HuH-7.5 (cell line): ENCODE data around the gene DUS3L.
A peak's percentile ranks its signal among the peaks of the same experiment; 100 is the strongest.

ENCODE experiments used
- DNase-seq: peaks from one replicate; pipeline ENCODE4 v3.0.0; 2011; ENCODE audit warnings: low spot score

The DUS3L gene, protein sequence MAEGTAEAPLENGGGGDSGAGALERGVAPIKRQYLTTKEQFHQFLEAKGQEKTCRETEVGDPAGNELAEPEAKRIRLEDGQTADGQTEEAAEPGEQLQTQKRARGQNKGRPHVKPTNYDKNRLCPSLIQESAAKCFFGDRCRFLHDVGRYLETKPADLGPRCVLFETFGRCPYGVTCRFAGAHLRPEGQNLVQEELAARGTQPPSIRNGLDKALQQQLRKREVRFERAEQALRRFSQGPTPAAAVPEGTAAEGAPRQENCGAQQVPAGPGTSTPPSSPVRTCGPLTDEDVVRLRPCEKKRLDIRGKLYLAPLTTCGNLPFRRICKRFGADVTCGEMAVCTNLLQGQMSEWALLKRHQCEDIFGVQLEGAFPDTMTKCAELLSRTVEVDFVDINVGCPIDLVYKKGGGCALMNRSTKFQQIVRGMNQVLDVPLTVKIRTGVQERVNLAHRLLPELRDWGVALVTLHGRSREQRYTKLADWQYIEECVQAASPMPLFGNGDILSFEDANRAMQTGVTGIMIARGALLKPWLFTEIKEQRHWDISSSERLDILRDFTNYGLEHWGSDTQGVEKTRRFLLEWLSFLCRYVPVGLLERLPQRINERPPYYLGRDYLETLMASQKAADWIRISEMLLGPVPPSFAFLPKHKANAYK

DNA sequence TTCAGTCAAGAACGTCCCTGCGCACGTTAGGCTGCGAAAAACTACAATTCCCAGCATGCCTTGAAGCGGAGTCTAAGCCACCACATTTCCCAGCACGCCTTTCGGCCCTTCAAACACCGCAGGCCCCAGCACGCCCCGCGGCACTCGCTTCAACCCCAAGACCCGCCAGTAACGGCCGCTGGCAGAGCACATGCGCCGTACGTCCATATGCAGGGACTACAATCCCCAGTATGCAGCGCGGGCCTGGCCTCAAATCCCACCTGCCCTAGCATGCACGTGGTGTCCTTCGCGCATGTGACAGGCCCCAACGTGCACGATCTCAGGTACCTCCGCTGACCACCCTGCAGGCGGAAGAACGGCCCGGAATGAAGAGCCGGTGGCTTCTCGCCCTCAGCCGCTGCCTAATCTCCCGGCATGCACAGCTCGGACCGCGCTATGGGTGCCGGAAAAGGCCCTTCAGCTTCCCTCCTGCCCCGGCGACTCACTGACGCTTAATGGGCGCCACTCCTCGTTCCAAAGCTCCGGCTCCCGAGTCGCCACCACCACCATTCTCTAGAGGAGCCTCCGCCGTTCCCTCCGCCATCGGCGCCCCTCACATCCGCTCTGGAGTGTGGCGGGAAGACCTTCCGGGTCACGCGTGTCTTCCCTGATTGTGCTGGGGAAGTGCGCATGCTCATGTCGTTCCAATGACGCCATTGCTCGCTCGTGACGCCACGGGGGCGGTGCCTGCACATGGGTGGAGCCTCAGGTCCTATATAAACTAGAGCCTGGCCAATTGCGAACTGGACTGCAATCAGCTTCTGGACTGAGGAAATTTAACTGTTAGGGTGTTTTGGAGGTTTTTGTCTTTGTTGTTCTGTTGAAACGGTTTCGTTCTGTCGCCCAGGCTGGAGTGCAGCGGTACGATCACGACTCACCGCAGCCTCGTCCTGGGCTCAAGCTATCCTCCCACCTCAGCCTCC, at the start of gene DUS3L:
Gene DUS3L (minus strand): TSS at position 605 of the 962 bp plus-strand sequence. CDS start 22 bp downstream, at position 583.
- DNase-seq = peak; percentile 100

DNA sequence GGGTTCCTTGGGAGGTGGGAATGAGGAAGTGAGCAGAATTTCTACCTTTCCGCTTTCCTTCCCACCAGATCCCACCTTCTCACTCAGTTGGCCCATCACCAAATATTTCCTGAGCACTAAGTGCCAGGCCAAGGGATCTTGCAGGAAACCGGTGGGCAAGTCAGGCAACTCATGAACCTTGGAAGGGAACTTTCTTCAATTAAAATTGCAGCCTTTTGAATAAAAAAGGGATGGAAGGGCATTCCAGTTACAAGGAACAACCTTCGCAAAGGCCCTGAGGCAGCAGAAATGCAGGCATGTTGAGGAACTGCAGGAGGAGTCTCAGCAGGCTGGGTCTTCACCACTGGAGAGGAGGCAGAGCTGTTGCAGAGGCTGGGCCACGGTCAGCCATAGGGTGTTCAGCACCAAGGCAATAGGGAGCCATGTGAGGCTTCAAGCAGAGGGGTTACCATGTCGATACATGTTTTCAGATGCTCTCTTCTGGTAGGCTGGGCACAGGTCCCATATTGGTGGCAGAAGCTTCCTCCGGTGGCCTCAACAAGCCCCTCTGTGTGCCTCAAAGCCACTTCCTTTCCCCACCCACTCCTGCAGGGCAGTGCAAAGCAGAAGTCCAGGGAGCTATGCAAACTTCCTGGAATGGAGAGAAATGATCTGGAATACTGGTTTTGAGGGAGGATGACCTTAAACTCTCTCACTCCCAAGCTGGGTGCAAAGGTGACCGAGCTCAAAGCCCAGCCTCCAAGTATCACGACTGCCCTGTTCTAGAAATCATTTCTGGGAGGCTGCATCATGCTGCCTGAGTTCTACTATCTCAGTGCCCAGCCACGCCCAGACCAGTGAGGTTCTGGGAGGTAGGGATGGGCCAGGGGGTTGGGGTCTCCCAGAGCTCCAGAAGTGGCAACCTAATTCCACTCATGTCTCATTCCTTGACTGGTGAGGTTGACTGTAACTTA, 48.4 kb upstream of the DUS3L start, which contains the start of gene FUT6:
Gene FUT6 (minus strand): TSS at position 638 of the 953 bp plus-strand sequence. CDS start 7,135 bp downstream, outside the sequence.
- DNase-seq = no peak

DNA sequence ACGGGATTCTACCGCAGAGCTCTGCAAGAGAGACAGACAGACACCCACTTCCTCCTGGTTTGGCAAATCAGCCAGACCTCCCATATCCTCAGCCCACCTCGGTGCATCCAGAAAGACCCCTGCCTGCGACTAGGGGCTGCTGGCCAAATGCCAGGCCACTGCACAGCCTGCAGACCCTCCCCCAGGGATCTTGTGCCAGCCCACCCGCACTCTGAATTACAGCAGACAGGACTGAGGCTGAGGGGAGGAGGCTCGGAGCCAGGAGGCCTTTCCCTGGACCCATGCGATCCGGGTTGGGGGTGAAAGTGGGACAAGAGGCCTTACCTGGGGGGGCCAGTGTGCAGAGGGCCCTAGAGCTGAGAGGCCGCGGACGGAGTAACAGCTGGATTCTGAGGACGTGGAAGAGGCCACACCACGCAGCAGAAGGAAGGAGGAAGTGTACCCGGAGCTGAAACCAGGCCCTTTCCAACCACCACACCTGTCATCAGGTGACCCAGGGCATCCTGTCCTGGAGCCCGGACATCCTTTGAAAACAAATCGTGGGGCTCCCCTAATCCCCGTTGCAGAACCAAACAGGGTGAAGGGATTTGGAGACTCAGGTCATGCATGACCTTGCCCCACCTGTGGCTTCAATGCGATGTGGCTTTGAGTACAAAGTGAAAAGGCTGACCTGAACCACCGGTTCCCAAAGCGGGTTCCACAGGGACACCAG, 47.5 kb upstream of the DUS3L start:
- no peak for DNase-seq

DNA sequence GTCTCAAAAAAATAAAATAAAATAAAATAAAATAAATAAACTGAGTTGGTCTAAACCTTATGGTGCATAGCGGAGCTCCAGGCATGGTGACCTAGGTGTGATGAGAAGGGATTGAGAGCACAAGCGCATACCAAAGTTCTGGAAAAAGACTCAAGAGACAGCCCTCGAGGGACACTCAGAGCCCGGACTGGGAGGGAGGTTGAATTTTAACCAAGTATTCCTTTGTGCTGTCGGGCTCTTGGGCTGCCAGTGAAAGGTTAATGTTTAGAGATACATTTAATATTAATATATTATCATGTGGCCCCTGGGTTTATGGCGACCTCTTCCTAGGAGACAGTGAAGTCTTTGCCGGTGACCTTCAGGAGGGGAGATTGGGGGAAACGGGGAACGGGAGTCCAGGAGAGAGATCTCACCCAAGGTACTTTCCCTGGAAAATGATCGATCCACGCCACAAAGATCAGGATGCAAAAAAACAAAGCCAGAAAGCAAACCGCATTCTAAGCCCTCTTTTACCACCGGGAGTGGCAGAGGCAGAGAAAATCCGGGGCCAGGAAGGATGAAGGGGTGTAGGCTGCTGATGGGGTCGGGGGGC, 46.9 kb upstream of the DUS3L start:
- peak; percentile 47 for DNase-seq

DNA sequence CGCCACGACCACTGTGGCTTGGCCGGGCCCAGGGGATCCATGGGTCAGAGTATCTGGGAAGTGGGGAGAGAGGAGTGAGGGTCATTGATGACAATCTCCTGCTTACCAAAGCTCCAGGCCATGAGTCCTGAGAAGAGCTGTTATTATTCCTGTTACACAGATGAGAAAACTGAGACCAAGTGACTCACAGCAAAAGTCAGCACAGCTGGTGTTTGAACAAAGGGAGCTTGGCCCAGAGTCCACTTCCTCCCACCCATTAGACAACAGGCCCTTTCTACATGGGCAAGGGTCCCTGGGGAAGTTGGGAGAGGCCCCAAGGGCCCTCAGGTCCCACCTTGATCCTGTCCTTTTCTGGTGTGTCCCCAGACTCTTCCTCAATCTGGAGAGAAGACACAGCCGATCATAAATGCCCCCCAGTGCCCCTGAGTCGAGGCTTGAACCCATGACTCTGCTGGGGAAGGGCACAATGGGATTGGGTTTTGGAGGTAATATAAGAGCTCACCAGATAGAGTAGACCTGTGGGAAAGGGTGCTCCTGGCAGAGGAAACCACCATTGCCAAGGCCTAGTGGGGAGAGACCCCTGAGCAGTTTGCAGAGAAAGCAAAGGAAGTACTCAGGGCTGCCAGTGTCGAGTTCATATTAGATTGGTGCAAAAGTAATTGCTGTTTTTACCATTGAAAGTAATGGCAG, 41.7 kb upstream of the DUS3L start:
- DNase-seq = no peak

DNA sequence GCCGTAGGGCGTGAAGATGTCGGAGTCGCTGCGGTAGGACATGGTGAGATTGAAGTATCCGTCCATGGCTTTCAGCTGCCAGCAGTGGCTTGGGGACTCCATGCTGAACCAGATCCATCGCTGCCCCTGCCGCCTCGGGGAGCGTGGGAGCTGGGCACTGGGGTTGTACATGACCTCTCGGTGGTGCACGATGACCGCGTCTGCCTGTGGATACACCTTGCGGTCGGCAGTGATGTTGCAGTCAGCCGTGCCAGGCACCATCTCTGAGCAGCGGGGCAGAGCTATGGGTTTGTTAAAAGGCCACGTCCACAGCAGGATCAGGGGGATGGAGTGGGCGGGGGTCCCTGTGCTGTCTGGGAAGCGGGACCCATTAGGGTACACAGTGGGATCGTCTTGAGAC, 41.1 kb upstream of the DUS3L start:
- no peak for DNase-seq

DNA sequence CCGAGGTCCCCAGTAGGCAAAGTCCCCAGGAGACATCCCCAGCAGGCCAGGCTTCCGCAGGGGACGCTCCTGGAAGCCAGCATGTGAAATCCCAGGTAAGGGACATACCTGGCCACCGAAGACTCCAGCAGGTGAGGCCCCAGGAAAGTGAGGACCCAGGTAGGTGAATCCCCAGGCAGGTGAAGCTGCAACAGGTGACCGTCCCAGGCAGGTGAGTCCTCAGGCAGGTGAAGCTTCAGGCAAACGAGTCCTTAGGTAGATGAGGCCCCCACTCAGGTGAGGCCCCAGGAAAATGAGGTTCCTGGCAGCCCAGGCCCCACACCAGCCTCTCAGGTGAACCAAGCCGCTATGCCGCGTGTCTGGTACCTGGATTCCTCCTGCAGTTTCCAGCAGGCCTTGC, 40.2 kb upstream of the DUS3L start:
- no peak for DNase-seq

DNA sequence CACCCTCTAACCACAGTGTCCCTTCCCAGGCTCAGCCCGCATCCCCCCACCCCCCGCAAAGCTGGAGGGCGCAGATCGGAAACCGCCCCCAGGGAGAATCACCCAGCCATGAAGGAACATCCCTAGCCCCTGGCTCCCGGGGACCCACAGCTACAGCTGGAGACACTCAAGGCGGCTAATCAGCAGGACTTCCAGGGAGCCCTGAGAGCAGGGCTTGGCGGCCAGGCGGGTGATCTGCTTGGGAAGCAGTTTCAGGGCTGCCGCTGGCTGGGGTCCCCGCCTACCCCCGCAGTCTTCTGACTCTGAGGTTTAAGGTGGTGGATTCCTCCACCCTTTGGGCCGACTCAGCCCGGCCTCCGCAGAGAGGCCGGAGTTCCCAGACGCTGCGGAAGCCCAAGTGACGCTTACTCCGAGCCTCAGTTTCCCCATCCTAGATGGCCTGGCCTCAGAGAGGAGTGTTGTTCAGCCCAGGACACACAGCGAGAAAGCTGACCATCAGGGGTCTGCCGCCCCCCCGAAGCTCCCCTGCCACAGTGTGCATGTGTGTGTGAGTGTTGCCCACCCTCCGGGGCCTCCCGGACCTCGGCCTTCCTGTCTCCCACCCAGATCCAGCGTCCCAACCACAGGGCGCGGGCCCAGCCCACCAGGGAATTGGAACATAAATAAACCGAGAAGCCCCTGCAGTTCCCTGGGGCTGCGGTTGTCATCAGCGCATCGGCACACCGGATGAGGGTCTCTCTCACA, 38.8 kb upstream of the DUS3L start:
- DNase-seq = no peak

DNA sequence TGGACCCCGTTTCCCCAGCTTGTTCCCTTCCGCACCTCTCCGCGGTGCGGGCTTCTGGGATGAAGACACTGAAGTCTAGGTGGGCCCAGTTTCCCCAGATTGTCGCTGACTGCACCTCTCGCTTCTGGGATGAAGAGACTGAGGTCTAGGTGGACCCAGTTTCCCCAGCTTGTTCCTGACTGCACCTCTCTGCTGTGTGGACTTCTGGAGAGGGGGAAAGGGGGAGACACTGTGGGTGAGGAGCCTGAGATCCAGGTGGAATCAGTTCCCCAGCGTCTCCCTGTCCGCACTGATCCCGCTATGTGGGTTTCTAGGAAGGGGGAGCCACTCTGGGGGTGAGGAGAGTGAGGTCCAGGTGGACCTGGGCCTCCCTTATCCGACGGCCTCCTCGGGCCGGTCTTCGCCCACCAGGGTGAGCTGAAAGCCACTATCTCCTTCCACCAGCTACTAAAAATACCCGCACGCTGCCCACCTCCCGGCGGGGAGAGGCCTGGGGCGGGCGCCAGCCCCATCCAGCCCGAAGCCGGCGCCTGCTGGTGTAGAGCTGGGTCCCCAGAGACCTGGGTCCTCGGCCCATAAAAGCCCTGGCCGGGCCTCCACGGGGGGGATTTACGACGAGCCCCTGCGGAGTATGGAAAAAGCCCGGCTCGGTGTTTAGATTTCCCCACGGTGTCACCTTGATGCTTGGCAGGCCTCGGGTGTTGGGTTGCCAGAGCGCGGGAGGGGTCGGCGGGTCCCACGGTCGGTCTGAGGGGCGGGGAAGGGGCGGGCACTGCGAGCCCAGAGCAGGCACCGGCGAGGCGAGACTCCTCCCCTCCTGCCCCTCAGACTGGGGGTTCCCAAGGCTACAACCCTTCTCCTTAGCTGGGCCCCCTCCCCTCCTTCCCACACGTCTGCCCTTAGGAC, 38.0 kb upstream of the DUS3L start:
- DNase-seq = no peak

DNA sequence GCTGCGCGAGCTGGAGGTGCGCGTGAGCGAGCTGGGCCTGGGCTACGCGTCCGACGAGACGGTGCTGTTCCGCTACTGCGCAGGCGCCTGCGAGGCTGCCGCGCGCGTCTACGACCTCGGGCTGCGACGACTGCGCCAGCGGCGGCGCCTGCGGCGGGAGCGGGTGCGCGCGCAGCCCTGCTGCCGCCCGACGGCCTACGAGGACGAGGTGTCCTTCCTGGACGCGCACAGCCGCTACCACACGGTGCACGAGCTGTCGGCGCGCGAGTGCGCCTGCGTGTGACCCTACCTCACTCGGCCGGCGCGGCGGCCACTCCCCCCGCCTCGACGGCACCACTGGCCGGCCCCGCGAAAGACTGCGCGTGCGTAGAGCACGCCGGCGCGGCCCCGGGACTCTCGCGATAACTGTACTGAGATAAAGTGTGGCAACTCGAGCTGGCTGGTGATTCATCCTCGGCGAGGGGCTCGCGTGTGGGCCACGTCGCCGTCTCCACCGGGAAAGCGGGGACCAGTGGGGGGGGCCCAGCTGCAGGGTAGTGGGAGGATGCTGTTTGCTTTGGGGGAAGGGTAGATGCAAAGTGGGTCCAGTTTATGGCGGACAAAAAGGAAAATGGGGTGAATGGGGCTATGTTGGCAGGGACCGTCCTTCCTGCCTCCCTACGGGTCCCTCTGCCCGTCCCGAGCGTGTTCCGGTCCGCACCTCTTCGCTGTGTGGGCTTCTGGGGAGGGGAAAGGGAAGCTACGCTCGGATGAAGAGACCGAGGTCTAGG, 37.1 kb upstream of the DUS3L start:
- peak; percentile 99 for DNase-seq

DNA sequence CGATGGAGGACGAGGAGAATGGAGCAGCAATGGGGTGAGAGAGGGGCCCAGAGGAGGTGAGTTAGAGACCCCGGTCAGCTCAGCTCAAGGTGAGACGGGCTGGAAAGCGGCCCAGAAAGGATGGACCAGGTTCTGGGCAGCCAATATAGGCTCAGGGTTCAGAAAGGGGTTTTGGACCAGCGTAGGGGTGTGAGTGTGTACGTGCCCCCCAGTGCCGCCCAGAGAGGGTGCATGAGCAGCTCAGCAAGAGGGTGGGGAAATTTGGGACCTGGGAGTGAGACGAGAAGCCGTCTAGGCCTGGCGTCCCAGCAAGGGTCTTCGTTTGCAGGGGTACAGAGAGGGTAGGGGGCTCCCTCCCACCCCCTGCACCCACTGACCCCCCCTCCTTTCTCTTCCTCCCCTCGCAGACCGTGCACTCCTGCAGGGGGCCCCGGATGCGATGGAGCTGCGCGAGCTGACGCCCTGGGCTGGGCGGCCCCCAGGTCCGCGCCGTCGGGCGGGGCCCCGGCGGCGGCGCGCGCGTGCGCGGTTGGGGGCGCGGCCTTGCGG, 36.5 kb upstream of the DUS3L start:
- no peak for DNase-seq

DNA sequence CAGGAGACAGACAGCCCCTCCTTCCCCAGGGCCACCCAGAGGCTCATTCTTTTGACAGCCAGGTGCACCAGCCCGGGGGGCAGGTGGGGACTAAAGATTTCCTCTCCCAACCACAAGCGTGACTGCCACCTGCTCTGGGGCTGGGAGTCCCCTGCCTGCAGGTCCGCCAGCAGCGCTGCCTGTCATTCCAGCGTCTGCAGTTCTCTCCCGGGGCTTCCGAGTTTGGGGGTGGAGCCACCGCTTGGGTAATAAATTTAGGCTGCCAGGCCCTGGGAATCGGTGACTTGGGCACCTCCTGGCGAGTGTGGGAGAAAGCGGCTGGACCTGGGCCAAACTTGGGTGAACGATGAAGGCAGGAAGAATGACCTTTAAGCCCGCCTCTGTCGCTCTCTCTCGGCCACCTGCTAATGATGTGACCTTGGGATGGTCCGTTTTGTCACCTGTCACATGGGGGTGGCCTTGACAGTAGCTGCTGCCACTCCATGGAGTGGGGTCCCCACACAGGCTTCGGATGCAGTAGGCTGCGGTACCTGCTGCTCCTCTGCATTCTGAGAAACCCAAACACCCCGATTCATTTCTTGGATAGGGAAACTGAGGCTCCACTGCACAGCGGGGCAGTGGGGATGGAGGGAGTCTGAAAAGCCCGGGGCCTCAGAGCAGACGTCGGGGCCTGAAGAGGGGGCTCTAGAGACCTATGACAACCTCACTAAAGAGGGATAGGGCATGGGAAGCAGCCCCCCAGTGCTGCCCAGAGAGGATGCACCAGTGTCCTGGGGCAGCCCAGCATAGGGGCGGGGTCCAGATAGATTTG, 35.8 kb upstream of the DUS3L start:
- peak; percentile 85 for DNase-seq

DNA sequence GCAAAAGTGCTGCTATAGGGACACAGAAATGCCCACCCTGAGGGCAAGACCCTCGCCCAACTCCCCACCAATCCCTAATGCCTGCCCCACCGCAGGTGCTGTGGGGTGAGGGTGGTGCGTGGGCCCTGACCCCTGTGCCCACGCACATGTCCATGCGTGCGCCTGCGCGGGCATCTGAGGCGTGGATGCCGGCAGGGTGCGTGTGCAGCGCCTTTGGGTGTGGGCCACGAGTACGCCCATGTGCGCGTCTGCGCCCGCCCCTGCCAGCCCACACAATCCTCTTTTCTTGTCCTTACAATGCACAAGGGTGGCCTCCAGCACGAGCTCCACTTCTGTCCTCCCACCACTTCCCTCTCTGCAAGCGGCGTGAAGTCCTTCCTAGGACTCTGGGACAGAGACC, 34.2 kb upstream of the DUS3L start:
- DNase-seq = no peak

DNA sequence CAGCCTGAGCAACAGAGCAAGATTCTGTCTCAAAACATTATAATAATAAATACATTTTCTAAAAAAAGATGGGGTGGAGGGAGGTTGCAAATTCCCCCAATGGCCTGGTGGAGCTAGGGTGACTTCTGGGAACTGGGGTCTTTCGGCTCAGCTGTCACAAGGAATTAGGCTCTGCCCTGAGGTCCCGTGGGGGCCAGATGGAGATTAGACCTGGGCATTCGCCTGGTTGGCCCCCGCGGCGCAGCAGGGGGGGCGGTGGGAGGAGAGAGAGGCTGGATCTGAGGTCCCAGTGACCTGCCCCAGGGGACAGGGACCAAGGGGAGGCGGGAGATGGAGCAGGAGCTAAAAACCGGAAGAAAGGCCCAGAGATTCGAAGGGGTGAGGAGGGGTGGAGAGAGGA, 33.8 kb upstream of the DUS3L start:
- no peak for DNase-seq

DNA sequence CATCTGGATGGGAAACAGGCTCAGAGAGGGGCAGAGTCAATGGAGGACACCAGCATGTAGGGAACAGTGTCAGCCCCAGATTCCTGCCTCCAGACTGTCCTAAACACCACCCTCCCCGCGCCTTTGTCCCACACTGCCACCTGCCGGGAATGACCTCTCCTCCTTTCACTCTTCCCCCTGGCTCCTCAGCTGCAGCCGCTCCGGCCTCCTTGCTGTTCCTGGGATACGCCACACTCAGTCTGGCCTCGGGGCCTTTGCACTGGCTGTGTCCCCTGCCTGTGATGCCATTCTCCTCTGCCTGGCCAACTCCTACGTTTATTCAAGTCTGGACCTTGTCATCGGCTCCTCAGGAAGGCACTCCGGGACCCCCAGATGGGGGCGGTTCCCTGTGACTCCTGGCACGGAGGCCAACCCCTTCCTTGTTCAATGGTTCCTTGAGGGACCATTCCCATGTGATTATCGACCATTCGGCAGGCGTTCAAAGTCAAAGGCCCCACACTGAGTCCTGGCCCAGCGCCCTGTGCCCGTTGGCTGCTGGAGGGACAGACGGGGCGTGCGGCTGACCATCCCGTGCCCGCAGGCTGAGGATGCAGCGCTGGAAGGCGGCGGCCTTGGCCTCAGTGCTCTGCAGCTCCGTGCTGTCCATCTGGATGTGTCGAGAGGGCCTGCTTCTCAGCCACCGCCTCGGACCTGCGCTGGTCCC, 32.8 kb upstream of the DUS3L start:
- DNase-seq = peak; percentile 89
